HEK293 (cell line): ENCODE data around the gene NAA25.

ENCODE experiments used
- ZBTB7A ChIP-seq: fragments of 450-650 bp; formaldehyde crosslinking; IDR thresholded peaks from 2 replicates; pipeline ENCODE4 v1.5.1; 2016; ENCODE audit warnings: low read depth, missing biosample characterization, missing genetic modification characterization
- ZNF274 ChIP-seq, 2 experiments: fragments of 200-500 bp in 1 of 2; fragments of 450-650 bp in 1 of 2; sonication (Bioruptor generic) in 1 of 2; formaldehyde crosslinking in 1 of 2; IDR thresholded peaks; 2 replicates each; pipeline versions ENCODE4 v1.5.1 to v1.6.1; 2014 to 2016; ENCODE audit warnings: borderline replicate concordance in 1 of 2, inconsistent platforms in 1 of 2, low read length in 1 of 2, missing biosample characterization in 1 of 2, missing genetic modification characterization in 1 of 2
- ZNF391 ChIP-seq: fragments of 450-650 bp; formaldehyde crosslinking; IDR thresholded peaks from 2 replicates; pipeline ENCODE4 v1.5.1; 2016; ENCODE audit warnings: low read depth, missing biosample characterization, missing genetic modification characterization, borderline replicate concordance
- ZNF768 ChIP-seq: fragments of 450-650 bp; formaldehyde crosslinking; IDR thresholded peaks from 2 replicates; pipeline ENCODE4 v1.5.1; 2018; ENCODE audit warnings: missing biosample characterization, mild to moderate bottlenecking, missing genetic modification characterization
- ZNF792 ChIP-seq: fragments of 450-650 bp; formaldehyde crosslinking; IDR thresholded peaks from 2 replicates; pipeline ENCODE4 v1.5.1; 2016; ENCODE audit warnings: missing biosample characterization, missing genetic modification characterization
- TF ChIP-seq, protein P1 (sequence below): fragments of 450-650 bp; formaldehyde crosslinking; IDR thresholded peaks from 2 replicates; pipeline ENCODE4 v1.5.1; 2016; ENCODE audit warnings: missing biosample characterization, missing genetic modification characterization
- TF ChIP-seq, protein P2 (sequence below): fragments of 450-650 bp; formaldehyde crosslinking; IDR thresholded peaks from 2 replicates; pipeline ENCODE4 v1.5.1; 2017; ENCODE audit warnings: missing biosample characterization, missing genetic modification characterization

DNA sequence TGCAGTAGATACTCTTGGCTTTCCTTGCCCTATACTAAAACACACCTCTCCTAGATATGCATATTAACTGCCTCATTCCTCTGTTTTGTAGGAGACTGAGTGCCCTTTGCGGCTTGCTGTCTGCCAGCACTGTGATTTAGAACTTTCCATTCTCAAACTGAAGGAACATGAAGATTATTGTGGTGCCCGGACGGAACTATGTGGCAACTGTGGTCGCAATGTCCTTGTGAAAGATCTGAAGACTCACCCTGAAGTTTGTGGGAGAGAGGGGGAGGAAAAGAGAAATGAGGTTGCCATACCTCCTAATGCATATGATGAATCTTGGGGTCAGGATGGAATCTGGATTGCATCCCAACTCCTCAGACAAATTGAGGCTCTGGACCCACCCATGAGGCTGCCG lies 32.1 kb upstream of the NAA25 start:
- TF ChIP-seq, protein P1, sequence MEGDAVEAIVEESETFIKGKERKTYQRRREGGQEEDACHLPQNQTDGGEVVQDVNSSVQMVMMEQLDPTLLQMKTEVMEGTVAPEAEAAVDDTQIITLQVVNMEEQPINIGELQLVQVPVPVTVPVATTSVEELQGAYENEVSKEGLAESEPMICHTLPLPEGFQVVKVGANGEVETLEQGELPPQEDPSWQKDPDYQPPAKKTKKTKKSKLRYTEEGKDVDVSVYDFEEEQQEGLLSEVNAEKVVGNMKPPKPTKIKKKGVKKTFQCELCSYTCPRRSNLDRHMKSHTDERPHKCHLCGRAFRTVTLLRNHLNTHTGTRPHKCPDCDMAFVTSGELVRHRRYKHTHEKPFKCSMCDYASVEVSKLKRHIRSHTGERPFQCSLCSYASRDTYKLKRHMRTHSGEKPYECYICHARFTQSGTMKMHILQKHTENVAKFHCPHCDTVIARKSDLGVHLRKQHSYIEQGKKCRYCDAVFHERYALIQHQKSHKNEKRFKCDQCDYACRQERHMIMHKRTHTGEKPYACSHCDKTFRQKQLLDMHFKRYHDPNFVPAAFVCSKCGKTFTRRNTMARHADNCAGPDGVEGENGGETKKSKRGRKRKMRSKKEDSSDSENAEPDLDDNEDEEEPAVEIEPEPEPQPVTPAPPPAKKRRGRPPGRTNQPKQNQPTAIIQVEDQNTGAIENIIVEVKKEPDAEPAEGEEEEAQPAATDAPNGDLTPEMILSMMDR (tag by site-specific recombination) = no peak
- TF ChIP-seq ZNF792 (no peak), ZBTB7A (tag by site-specific recombination) (no peak), ZNF391 (tag by site-specific recombination) (no peak), ZNF768 (tag by site-specific recombination) (no peak), ZNF274 (IDR thresholded peaks at IDR 0.05; ENCODE audit: low read length) (no peak), ZNF274 (tag by site-specific recombination; IDR thresholded peaks at IDR 0.05; ENCODE audit: borderline replicate concordance) (no peak)
- TF ChIP-seq, protein P2, sequence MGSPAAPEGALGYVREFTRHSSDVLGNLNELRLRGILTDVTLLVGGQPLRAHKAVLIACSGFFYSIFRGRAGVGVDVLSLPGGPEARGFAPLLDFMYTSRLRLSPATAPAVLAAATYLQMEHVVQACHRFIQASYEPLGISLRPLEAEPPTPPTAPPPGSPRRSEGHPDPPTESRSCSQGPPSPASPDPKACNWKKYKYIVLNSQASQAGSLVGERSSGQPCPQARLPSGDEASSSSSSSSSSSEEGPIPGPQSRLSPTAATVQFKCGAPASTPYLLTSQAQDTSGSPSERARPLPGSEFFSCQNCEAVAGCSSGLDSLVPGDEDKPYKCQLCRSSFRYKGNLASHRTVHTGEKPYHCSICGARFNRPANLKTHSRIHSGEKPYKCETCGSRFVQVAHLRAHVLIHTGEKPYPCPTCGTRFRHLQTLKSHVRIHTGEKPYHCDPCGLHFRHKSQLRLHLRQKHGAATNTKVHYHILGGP = no peak
